Endothelial cell of umbilical vein (primary cell): ENCODE data around the gene KLHL36. TPM values are rescaled to one million over a fixed set of nuclear protein-coding genes. Genes with fewer than 3 reads are reported as not detected.

Source experiments
- BruUV-seq: library from RNA; stranded (reverse); fragments of 400-500 nt; replicated peaks from 2 replicates; lab custom pipeline; 2021; lab: Mats Ljungman, UMichigan
- CTCF ChIA-PET: fragments of 300-600, 350-600 bp; sonication (Branson Sonifier 250); formaldehyde crosslinking; loops from one replicate; lab custom pipeline; 2021; ENCODE audit warnings: antibody characterized with exemption, inconsistent platforms; lab: Charles Lee
- POLR2A ChIA-PET: fragments of 300-600, 350-600 bp; sonication (Branson Sonifier 250); formaldehyde crosslinking; loops from one replicate; lab custom pipeline; 2021; ENCODE audit warnings: antibody characterized with exemption, inconsistent platforms; lab: Charles Lee
- DNase-seq: peaks from one replicate; pipeline ENCODE4 v3.0.0-alpha.2; 2011; ENCODE audit warnings: low read depth, low spot score
- FAIRE-seq: peaks from 2 replicates; lab custom pipeline; 2011; peaks lifted over from hg19 to GRCh38; lab: Jason Lieb, UNC
- H2AFZ ChIP-seq: 2 replicates; pipeline ENCODE4 v1.6.0; 2012; ENCODE audit warnings: low read depth, low read length, control low read depth, inconsistent platforms
- H3K27ac ChIP-seq: 2 replicates; pipeline ENCODE4 v1.5.1; 2011; ENCODE audit warnings: low read depth, mild to moderate bottlenecking, control low read depth, low read length, moderate library complexity; ENCODE audit not compliant: insufficient read depth
- H3K27me3 ChIP-seq, 2 experiments: 2 replicates each; pipeline versions ENCODE4 v1.6.0 to v1.6.1; 2011; ENCODE audit warnings: low read length in 2 of 2, mixed read lengths in 1 of 2; ENCODE audit not compliant: control insufficient read depth in 2 of 2, insufficient read depth in 2 of 2
- H3K36me3 ChIP-seq, 2 experiments: 2 replicates in 1 of 2; 3 replicates in 1 of 2; pipeline ENCODE4 v1.5.1; 2011; ENCODE audit warnings: low read length in 2 of 2, mild to moderate bottlenecking in 1 of 2, moderate library complexity in 1 of 2; ENCODE audit not compliant: control insufficient read depth in 2 of 2, insufficient read depth in 2 of 2; ENCODE audit errors: extremely low read depth in 1 of 2
- H3K4me1 ChIP-seq: 3 replicates; pipeline ENCODE4 v1.5.1; 2011; ENCODE audit warnings: mild to moderate bottlenecking, low read length; ENCODE audit not compliant: control insufficient read depth, insufficient read depth; ENCODE audit errors: extremely low read depth
- H3K4me2 ChIP-seq: 2 replicates; pipeline ENCODE4 v1.6.1; 2011; ENCODE audit warnings: low read length, control low read depth, mixed read lengths; ENCODE audit not compliant: insufficient read depth
- H3K4me3 ChIP-seq, 3 experiments: fragments of 200-600 bp in 1 of 3; sonication (generic), shearing (Covaris generic) in 1 of 3; replicated peaks in 1 of 3; 2 replicates each; pipeline ENCODE4 v1.5.1; 2011 to 2016; ENCODE audit warnings: control low read depth in 3 of 3, low read length in 3 of 3, mild to moderate bottlenecking in 2 of 3, inconsistent platforms in 1 of 3, low read depth in 1 of 3, moderate library complexity in 1 of 3; ENCODE audit not compliant: insufficient read depth in 1 of 3
- H3K79me2 ChIP-seq: 2 replicates; pipeline ENCODE4 v1.6.0; 2012; ENCODE audit warnings: low read length, inconsistent platforms; ENCODE audit not compliant: control insufficient read depth, insufficient read depth
- H3K9ac ChIP-seq: replicated peaks from 2 replicates; pipeline ENCODE3; 2011; ENCODE audit warnings: low read length, control low read depth; ENCODE audit not compliant: insufficient read depth; ENCODE audit errors: extremely low read depth
- H3K9me1 ChIP-seq: replicated peaks from 3 replicates; pipeline ENCODE4 v1.6.0; 2011; ENCODE audit warnings: mild to moderate bottlenecking, low read length; ENCODE audit not compliant: control insufficient read depth, insufficient read depth; ENCODE audit errors: extremely low read depth
- H3K9me3 ChIP-seq: replicated peaks from 2 replicates; pipeline ENCODE4 v1.5.1; 2012; ENCODE audit warnings: low read length, inconsistent platforms; ENCODE audit not compliant: control insufficient read depth, insufficient read depth
- H4K20me1 ChIP-seq: replicated peaks from 2 replicates; pipeline ENCODE3; 2011; ENCODE audit warnings: mild to moderate bottlenecking, low read length; ENCODE audit not compliant: control insufficient read depth, insufficient read depth; ENCODE audit errors: extremely low read depth
- EZH2 ChIP-seq: IDR thresholded peaks from 2 replicates; pipeline ENCODE4 v1.6.1; 2012; ENCODE audit warnings: borderline replicate concordance, low read depth, mild to moderate bottlenecking, moderate library complexity, low read length, inconsistent platforms; ENCODE audit not compliant: severe bottlenecking
- FOS ChIP-seq: IDR thresholded peaks from 2 replicates; pipeline ENCODE4 v1.6.1; 2011; ENCODE audit warnings: mild to moderate bottlenecking, low read length, moderate library complexity, borderline replicate concordance; ENCODE audit not compliant: insufficient read depth
- GATA2 ChIP-seq: IDR thresholded peaks from 2 replicates; pipeline ENCODE4 v1.7.0; 2011; ENCODE audit warnings: low read depth, mild to moderate bottlenecking, moderate library complexity, mixed read lengths, low read length; ENCODE audit not compliant: insufficient read length, insufficient read depth
- JUN ChIP-seq: IDR thresholded peaks from 2 replicates; pipeline ENCODE4 v1.6.1; 2011; ENCODE audit warnings: borderline replicate concordance, low read depth; ENCODE audit not compliant: insufficient read length, insufficient read depth
- MYC ChIP-seq: IDR thresholded peaks from one replicate; pipeline ENCODE4 v1.6.1; 2011; ENCODE audit warnings: mild to moderate bottlenecking, low read depth, low read length
- POLR2A ChIP-seq: IDR thresholded peaks from 2 replicates; pipeline ENCODE4 v1.6.1; 2012; ENCODE audit warnings: low read depth, mild to moderate bottlenecking, control low read depth, low read length
- POLR2AphosphoS5 ChIP-seq: IDR thresholded peaks from 2 replicates; pipeline ENCODE4 v1.6.1; 2012; ENCODE audit warnings: low read depth, mild to moderate bottlenecking, control low read depth, low read length, moderate library complexity; ENCODE audit not compliant: insufficient read depth
- dilution Hi-C: fragments of 300-500 bp; cut with MboI; formaldehyde crosslinking; loops from one replicate; pipeline ENCODE4 v1.15.0; 2019; ENCODE audit warnings: low sequenced_read_pairs; ENCODE audit not compliant: extremely low pct_ligation_motif_present
- intact Hi-C: fragments of 100-400 bp; cut with micrococcal nuclease; formaldehyde crosslinking; loops from one replicate; pipeline ENCODE4 v1.10.0; 2022
- polyA plus RNA-seq, 4 experiments: library from polyadenylated mRNA; depleted of rRNA in 3 of 4; stranded (reverse) in 3 of 4; unstranded in 1 of 4; fragments of >200 nt; gene quantifications; 2 replicates each; pipeline versions ENCODE4 v1.2.1 to v1.2.3, GENCODE V29; 2011 to 2012; ENCODE audit warnings: missing spikeins in 1 of 4
- total RNA-seq: library from RNA; stranded (reverse); gene quantifications from 2 replicates; pipeline ENCODE4 v1.2.3, GENCODE V29; 2021
- TF ChIP-seq, protein P1 (sequence below), 2 donors: IDR thresholded peaks; 1 replicate in 1 of 2; 2 replicates in 1 of 2; pipeline ENCODE4 v1.5.1; 2011; ENCODE audit warnings: low read length in 2 of 2, mild to moderate bottlenecking in 2 of 2, moderate library complexity in 2 of 2, control low read depth in 1 of 2, inconsistent platforms in 1 of 2, low read depth in 1 of 2; ENCODE audit not compliant: insufficient read depth in 1 of 2; ENCODE audit errors: extremely low read depth in 1 of 2
- TF ChIP-seq, protein P2 (sequence below): IDR thresholded peaks from 2 replicates; pipeline ENCODE4 v1.6.1; 2011; ENCODE audit not compliant: insufficient read depth, insufficient read length

Gene KLHL36
- total and polyA plus RNA-seq, 2 donors (not counting 3 experiments of a cell fraction or from before 2014, with no cell fraction given) = 31.3 to 38.8 TPM

DNA sequence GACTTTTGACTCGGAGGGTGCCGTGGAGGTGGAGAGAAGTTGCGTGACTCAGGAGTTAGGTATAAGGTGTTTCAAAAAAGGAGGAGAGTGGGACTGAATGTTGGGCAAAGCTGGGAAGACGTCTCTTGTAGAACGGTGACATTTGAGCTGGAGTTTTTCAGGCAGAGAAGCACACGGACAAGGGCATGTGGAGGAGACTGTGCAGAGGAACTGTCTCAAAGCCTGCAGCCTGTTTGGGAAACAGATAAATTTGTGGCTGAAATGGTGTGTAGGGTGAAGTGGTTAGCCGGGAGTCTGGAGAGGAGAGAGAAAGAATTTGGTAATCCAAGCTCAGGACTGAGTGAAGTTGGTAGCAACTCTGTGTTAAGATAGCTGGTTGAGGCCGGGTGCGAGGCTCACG is 61.3 kb downstream of the KLHL36 start:
- TF ChIP-seq, protein P1, sequence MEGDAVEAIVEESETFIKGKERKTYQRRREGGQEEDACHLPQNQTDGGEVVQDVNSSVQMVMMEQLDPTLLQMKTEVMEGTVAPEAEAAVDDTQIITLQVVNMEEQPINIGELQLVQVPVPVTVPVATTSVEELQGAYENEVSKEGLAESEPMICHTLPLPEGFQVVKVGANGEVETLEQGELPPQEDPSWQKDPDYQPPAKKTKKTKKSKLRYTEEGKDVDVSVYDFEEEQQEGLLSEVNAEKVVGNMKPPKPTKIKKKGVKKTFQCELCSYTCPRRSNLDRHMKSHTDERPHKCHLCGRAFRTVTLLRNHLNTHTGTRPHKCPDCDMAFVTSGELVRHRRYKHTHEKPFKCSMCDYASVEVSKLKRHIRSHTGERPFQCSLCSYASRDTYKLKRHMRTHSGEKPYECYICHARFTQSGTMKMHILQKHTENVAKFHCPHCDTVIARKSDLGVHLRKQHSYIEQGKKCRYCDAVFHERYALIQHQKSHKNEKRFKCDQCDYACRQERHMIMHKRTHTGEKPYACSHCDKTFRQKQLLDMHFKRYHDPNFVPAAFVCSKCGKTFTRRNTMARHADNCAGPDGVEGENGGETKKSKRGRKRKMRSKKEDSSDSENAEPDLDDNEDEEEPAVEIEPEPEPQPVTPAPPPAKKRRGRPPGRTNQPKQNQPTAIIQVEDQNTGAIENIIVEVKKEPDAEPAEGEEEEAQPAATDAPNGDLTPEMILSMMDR (IDR thresholded peaks at IDR 0.05; ENCODE audit: extremely low read depth in 1 of 2, insufficient read depth in 1 of 2, low read depth in 1 of 2, low read length in 2 of 2) = no peak
- TF ChIP-seq JUN = no peak
- TF ChIP-seq MYC = no peak
- no peak for TF ChIP-seq POLR2AphosphoS5
- no peak for TF ChIP-seq POLR2A
- TF ChIP-seq, protein P2, sequence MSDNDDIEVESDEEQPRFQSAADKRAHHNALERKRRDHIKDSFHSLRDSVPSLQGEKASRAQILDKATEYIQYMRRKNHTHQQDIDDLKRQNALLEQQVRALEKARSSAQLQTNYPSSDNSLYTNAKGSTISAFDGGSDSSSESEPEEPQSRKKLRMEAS = no peak
- TF ChIP-seq FOS = no peak
- no peak for TF ChIP-seq GATA2
- no peak for TF ChIP-seq EZH2
- BruUV-seq = no TSS peak
- ChIA-PET CTCF (interaction anchor here (1.3 to 2.3 kb wide), 5 partner anchors 9 to 37 kb away, joined by 4 to 9 read pairs (median 6); no protein-coding TSS in a partner anchor), POLR2A (no interaction called here)
- Histone ChIP-seq H4K20me1 (no peaks in the 10 kb centered on the region), H3K36me3 (no peaks in the 10 kb centered on the region), H3K9me3 (no peaks in the 10 kb centered on the region), H3K79me2 (peaks cover 98% of the 10 kb centered on the region), H3K27me3 (no peaks in the 10 kb centered on the region), H3K4me3 (no peak overlapping the region), H3K27ac (no peak overlapping the region), H3K9ac (no peak overlapping the region), H2AFZ (no peak overlapping the region), H3K4me1 (no peaks in the 10 kb centered on the region), H3K4me2 (no peak overlapping the region), H3K9me1 (no peaks in the 10 kb centered on the region)
- dilution Hi-C loops = no loop called here
- no peak for FAIRE-seq
- intact Hi-C loops = no loop called here
- no peak for DNase-seq
